H1 (cell line): ENCODE measurements around the gene C11orf71. TPM values are rescaled to one million over a fixed set of nuclear protein-coding genes. Genes with fewer than 3 reads are reported as not detected.

ENCODE experiments used
- CTCF ChIA-PET: fragments of 300-600 bp; sonication (Branson Sonifier 250); formaldehyde crosslinking; loops from one replicate; lab custom pipeline; 2021; ENCODE audit not compliant: partially characterized antibody; lab: Charles Lee
- POLR2A ChIA-PET: fragments of 300-600 bp; sonication (Branson Sonifier 250); formaldehyde crosslinking; loops from one replicate; lab custom pipeline; 2021; ENCODE audit warnings: inconsistent platforms; ENCODE audit not compliant: partially characterized antibody; lab: Charles Lee
- DNase-seq, 2 experiments: peaks; one replicate each; pipeline versions ENCODE4 v3.0.0 to v3.0.0-alpha.2; 2010 to 2022; ENCODE audit warnings: low spot score in 2 of 2, low read depth in 1 of 2, mixed read lengths in 1 of 2
- FAIRE-seq: peaks from 2 replicates; lab custom pipeline; 2011; peaks lifted over from hg19 to GRCh38; lab: Jason Lieb, UNC
- H2AFZ ChIP-seq: 2 replicates; pipeline ENCODE4 v1.8.1; 2012; ENCODE audit warnings: low read length, inconsistent platforms
- H2AK5ac ChIP-seq: 2 replicates; pipeline ENCODE4 v1.6.1; 2013; ENCODE audit warnings: low read depth, low read length
- H2BK120ac ChIP-seq: replicated peaks from 2 replicates; pipeline ENCODE3; 2013; ENCODE audit warnings: low read depth, low read length, inconsistent platforms
- H2BK12ac ChIP-seq: 2 replicates; pipeline ENCODE4 v1.6.1; 2013; ENCODE audit warnings: low read depth, low read length
- H2BK15ac ChIP-seq: 2 replicates; pipeline ENCODE4 v1.6.1; 2013; ENCODE audit warnings: low read length
- H2BK20ac ChIP-seq: 2 replicates; pipeline ENCODE4 v1.6.1; 2013; ENCODE audit warnings: low read length
- H2BK5ac ChIP-seq: 2 replicates; pipeline ENCODE4 v1.6.1; 2013; ENCODE audit warnings: low read depth, low read length
- H3K14ac ChIP-seq: 2 replicates; pipeline ENCODE4 v1.6.1; 2013; ENCODE audit warnings: inconsistent platforms; ENCODE audit not compliant: insufficient read length
- H3K18ac ChIP-seq: 2 replicates; pipeline ENCODE4 v1.6.1; 2013; ENCODE audit warnings: low read length; ENCODE audit errors: extremely low read depth
- H3K23ac ChIP-seq: 2 replicates; pipeline ENCODE4 v1.6.1; 2013; ENCODE audit warnings: inconsistent platforms; ENCODE audit not compliant: insufficient read length
- H3K23me2 ChIP-seq: 2 replicates; pipeline ENCODE4 v1.6.1; 2013; ENCODE audit warnings: low read depth, low read length
- H3K27ac ChIP-seq: 2 replicates; pipeline ENCODE4 v1.6.1; 2011; ENCODE audit warnings: low read depth, low read length, inconsistent platforms
- H3K27me3 ChIP-seq, 4 experiments: replicated peaks in 1 of 4; 1 replicate in 1 of 4; 2 replicates in 3 of 4; pipeline versions ENCODE4 v1.6.1 to v1.8.1; 2011 to 2013; ENCODE audit warnings: low read length in 3 of 4, mild to moderate bottlenecking in 3 of 4, inconsistent platforms in 2 of 4, mixed read lengths in 2 of 4, moderate library complexity in 1 of 4; ENCODE audit not compliant: control insufficient read depth in 3 of 4, insufficient read depth in 3 of 4; ENCODE audit errors: extremely low read depth in 1 of 4
- H3K36me3 ChIP-seq, 4 experiments: 2 replicates each; pipeline versions ENCODE4 v1.6.1 to v1.8.1; 2011 to 2013; ENCODE audit warnings: mild to moderate bottlenecking in 4 of 4, low read length in 3 of 4, moderate library complexity in 2 of 4, control low read depth in 1 of 4, inconsistent platforms in 1 of 4; ENCODE audit not compliant: insufficient read depth in 4 of 4, control insufficient read depth in 2 of 4
- H3K4ac ChIP-seq: replicated peaks from 2 replicates; pipeline ENCODE3; 2013; ENCODE audit warnings: low read length, low read depth, mixed read lengths, inconsistent platforms; ENCODE audit not compliant: insufficient read length
- H3K4me1 ChIP-seq, 4 experiments: replicated peaks in 1 of 4; 1 replicate in 1 of 4; 2 replicates in 3 of 4; pipeline versions ENCODE4 v1.6.1 to v1.8.1; 2011 to 2013; ENCODE audit warnings: low read length in 3 of 4, inconsistent platforms in 2 of 4, mixed read lengths in 1 of 4; ENCODE audit not compliant: insufficient read depth in 4 of 4, control insufficient read depth in 3 of 4
- H3K4me2 ChIP-seq, 2 experiments: 2 replicates each; pipeline versions ENCODE4 v1.6.1 to v1.8.1; 2011 to 2013; ENCODE audit warnings: low read depth in 2 of 2, low read length in 2 of 2, control low read depth in 1 of 2, inconsistent platforms in 1 of 2, mild to moderate bottlenecking in 1 of 2; ENCODE audit not compliant: insufficient read depth in 1 of 2
- H3K4me3 ChIP-seq, 4 experiments: fragments of 200-600, 300-600 bp in 1 of 4; sonication (generic), shearing (Covaris generic), sonication (Bioruptor Twin) in 1 of 4; 2 replicates each; pipeline versions ENCODE4 v1.5.1 to v1.8.1; 2011 to 2016; ENCODE audit warnings: low read length in 4 of 4, low read depth in 3 of 4, control low read depth in 2 of 4, inconsistent platforms in 2 of 4, mild to moderate bottlenecking in 2 of 4, mixed read lengths in 1 of 4, moderate library complexity in 1 of 4; ENCODE audit not compliant: insufficient read depth in 2 of 4; ENCODE audit errors: extremely low read depth in 1 of 4
- H3K56ac ChIP-seq: replicated peaks from 2 replicates; pipeline ENCODE3; 2013; ENCODE audit warnings: low read depth, mild to moderate bottlenecking, mixed read lengths, low read length, inconsistent platforms; ENCODE audit not compliant: insufficient read length
- H3K79me1 ChIP-seq: 2 replicates; pipeline ENCODE4 v1.6.1; 2013; ENCODE audit warnings: low read depth, low read length, control low read depth
- H3K79me2 ChIP-seq, 2 experiments: 2 replicates each; pipeline versions ENCODE4 v1.6.1 to v1.8.1; 2012 to 2013; ENCODE audit warnings: low read length in 2 of 2, mild to moderate bottlenecking in 2 of 2, inconsistent platforms in 1 of 2; ENCODE audit not compliant: insufficient read depth in 2 of 2, control insufficient read depth in 1 of 2
- H3K9ac ChIP-seq, 4 experiments: replicated peaks in 1 of 4; 1 replicate in 1 of 4; 2 replicates in 3 of 4; pipeline versions ENCODE4 v1.6.1 to v1.8.1; 2011 to 2013; ENCODE audit warnings: low read depth in 3 of 4, low read length in 3 of 4, control low read depth in 2 of 4, mild to moderate bottlenecking in 2 of 4, moderate library complexity in 2 of 4, inconsistent platforms in 1 of 4; ENCODE audit errors: extremely low read depth in 1 of 4
- H3K9me3 ChIP-seq, 2 experiments: 2 replicates each; pipeline versions ENCODE4 v1.6.1 to v1.8.1; 2012 to 2013; ENCODE audit warnings: mild to moderate bottlenecking in 2 of 2, moderate library complexity in 2 of 2, control low read depth in 1 of 2, inconsistent platforms in 1 of 2, low read depth in 1 of 2, low read length in 1 of 2, mixed read lengths in 1 of 2; ENCODE audit not compliant: insufficient read depth in 2 of 2
- H4K20me1 ChIP-seq, 2 experiments: replicated peaks in 1 of 2; 2 replicates each; pipeline versions ENCODE3 to v1.8.1; 2011 to 2013; ENCODE audit warnings: inconsistent platforms in 2 of 2, low read length in 2 of 2, mild to moderate bottlenecking in 1 of 2; ENCODE audit not compliant: insufficient read depth in 2 of 2, control insufficient read depth in 1 of 2
- H4K5ac ChIP-seq: 2 replicates; pipeline ENCODE4 v1.6.1; 2013; ENCODE audit warnings: low read length, low read depth, mixed read lengths, inconsistent platforms; ENCODE audit not compliant: insufficient read length
- H4K8ac ChIP-seq: 2 replicates; pipeline ENCODE4 v1.8.0; 2013; ENCODE audit warnings: mild to moderate bottlenecking, moderate library complexity, low read length, inconsistent platforms; ENCODE audit not compliant: insufficient read depth; ENCODE audit errors: extremely low read depth
- H4K91ac ChIP-seq: replicated peaks from 2 replicates; pipeline ENCODE3; 2013; ENCODE audit warnings: low read length, mixed read lengths, inconsistent platforms; ENCODE audit not compliant: insufficient read length
- ASH2L ChIP-seq: fragments of 200-600, 300-600 bp; sonication (generic); IDR thresholded peaks from one replicate; pipeline ENCODE4 v1.7.1; 2017; ENCODE audit warnings: low read length
- EP300 ChIP-seq, 2 experiments: IDR thresholded peaks; 1 replicate in 1 of 2; 2 replicates in 1 of 2; pipeline ENCODE4 v1.6.1; 2011 to 2012; ENCODE audit warnings: low read depth in 2 of 2, low read length in 2 of 2, mild to moderate bottlenecking in 2 of 2, borderline replicate concordance in 1 of 2, inconsistent platforms in 1 of 2, moderate library complexity in 1 of 2
- KDM5A ChIP-seq: fragments of 200-600 bp; IDR thresholded peaks from 2 replicates; pipeline ENCODE4 v1.7.1; 2012; ENCODE audit warnings: mild to moderate bottlenecking, low read length, inconsistent platforms, mixed read lengths
- POLR2AphosphoS5 ChIP-seq: IDR thresholded peaks from 2 replicates; pipeline ENCODE4 v1.6.1; 2011; ENCODE audit warnings: low read depth, low read length
- TBP ChIP-seq: IDR thresholded peaks from 2 replicates; pipeline ENCODE4 v1.6.1; 2011; ENCODE audit warnings: low read depth, low read length, improper control_type of control experiment
- WGBS, 2 experiments: shearing (Covaris generic) in 1 of 2; methylation state at CpG; one replicate each; pipeline versions ENCODE4 v1.1.6 to v1.1.7; 2013 to 2015; ENCODE audit warnings: low lambda C conversion rate in 2 of 2, mixed read lengths in 2 of 2, inconsistent platforms in 1 of 2, low coverage in 1 of 2, missing lambda C conversion rate in 1 of 2; ENCODE audit not compliant: insufficient replicate concordance in 2 of 2, insufficient coverage in 1 of 2, insufficient read length in 1 of 2; ENCODE audit errors: extremely low coverage in 1 of 2, missing lambda C conversion rate in 1 of 2; 5-methylcytosine and 5-hydroxymethylcytosine counted together
- polyA plus RNA-seq, 7 experiments: library from polyadenylated mRNA; depleted of rRNA in 3 of 7; stranded (reverse) in 5 of 7; unstranded in 2 of 7; fragments of >200 nt in 5 of 7; fragments of 200-250 nt in 2 of 7; gene quantifications; 1 replicate in 5 of 7; 2 replicates in 1 of 7; 4 replicates in 1 of 7; pipeline versions ENCODE4 v1.2.1 to v1.2.3, GENCODE V29; 2011 to 2013; ENCODE audit warnings: missing spikeins in 2 of 7, mixed read lengths in 2 of 7
- total RNA-seq: library from RNA; stranded (reverse); fragmentation: NEBNext Ultra II Directional; extraction: Animal tissue kit (Norgen Biotek cat#: 25700); gene quantifications from 2 replicates; pipeline ENCODE4 v1.2.1, GENCODE V29; 2021
- TF ChIP-seq, protein P1 (sequence below), 3 experiments: IDR thresholded peaks; 1 replicate in 2 of 3; 2 replicates in 1 of 3; pipeline versions ENCODE4 v1.5.1 to v1.6.1; 2011; ENCODE audit warnings: low read length in 3 of 3, mild to moderate bottlenecking in 3 of 3, inconsistent platforms in 2 of 3, low read depth in 1 of 3, moderate library complexity in 1 of 3; ENCODE audit not compliant: insufficient read depth in 1 of 3; ENCODE audit errors: control extremely low read depth in 1 of 3

Gene C11orf71
- total and polyA plus RNA-seq, 2 of the 8 experiments (the other 6 are each of a cell fraction or from before 2014, with no cell fraction given): 5.4 to 8.7 TPM

DNA sequence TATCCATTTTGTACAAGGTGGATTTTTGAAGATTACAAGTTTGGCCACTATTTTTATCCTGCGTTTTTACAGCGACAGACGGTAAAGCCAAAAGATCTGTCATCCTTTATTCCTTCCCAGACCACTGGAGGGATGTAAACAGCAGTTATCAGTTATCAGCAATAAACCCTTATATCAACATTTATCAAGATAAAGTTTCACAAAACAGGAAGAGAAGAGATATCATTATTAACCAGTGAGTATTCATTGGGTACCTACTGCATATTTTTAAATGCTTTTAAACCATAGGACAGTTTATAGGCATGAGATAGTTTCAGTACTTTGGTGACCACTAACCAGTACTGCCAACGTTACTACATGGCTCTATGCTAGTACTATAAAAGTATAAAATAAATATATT is 33.1 kb upstream of the C11orf71 start:
- 81% methylated on average over 4 of the region's 4 CpGs; no CpG with 5 or more reads in 1 of the 2 experiments for WGBS, 2 experiments
- no peak for FAIRE-seq

More for the DNA sequence above, 33.1 kb upstream of the C11orf71 start:
- Histone ChIP-seq H3K14ac (no peak overlapping the region), H2BK5ac (no peak overlapping the region), H3K27me3 (no peaks in the 10 kb centered on the region), H3K79me1 (no peaks in the 10 kb centered on the region), H3K36me3 (no peaks in the 10 kb centered on the region), H3K27ac (no peak overlapping the region), H3K4me2 (no peak overlapping the region), H4K20me1 (no peaks in the 10 kb centered on the region), H4K5ac (no peak overlapping the region), H2BK15ac (no peak overlapping the region), H3K18ac (no peak overlapping the region), H3K79me2 (no peaks in the 10 kb centered on the region), H4K91ac (no peak overlapping the region), H2BK12ac (no peak overlapping the region), H3K9ac (no peak overlapping the region), H3K4ac (no peak overlapping the region), H2AK5ac (no peak overlapping the region), H3K23ac (no peak overlapping the region), H3K4me3 (no peak overlapping the region), H2AFZ (no peak overlapping the region), H3K9me3 (no peaks in the 10 kb centered on the region), H3K56ac (no peak overlapping the region), H4K8ac (no peak overlapping the region), H2BK20ac (no peak overlapping the region), H2BK120ac (no peak overlapping the region), H3K4me1 (peaks cover 0 to 8% (median 3%) of the 10 kb centered on the region in 4 experiments; a peak in 3 of 7 replicates), H3K23me2 (no peaks in the 10 kb centered on the region)
- TF ChIP-seq POLR2AphosphoS5: no peak
- TF ChIP-seq EP300 (IDR thresholded peaks at IDR 0.05; ENCODE audit: borderline replicate concordance in 1 of 2, low read depth in 2 of 2, low read length in 2 of 2): no peak
- TF ChIP-seq, protein P1, sequence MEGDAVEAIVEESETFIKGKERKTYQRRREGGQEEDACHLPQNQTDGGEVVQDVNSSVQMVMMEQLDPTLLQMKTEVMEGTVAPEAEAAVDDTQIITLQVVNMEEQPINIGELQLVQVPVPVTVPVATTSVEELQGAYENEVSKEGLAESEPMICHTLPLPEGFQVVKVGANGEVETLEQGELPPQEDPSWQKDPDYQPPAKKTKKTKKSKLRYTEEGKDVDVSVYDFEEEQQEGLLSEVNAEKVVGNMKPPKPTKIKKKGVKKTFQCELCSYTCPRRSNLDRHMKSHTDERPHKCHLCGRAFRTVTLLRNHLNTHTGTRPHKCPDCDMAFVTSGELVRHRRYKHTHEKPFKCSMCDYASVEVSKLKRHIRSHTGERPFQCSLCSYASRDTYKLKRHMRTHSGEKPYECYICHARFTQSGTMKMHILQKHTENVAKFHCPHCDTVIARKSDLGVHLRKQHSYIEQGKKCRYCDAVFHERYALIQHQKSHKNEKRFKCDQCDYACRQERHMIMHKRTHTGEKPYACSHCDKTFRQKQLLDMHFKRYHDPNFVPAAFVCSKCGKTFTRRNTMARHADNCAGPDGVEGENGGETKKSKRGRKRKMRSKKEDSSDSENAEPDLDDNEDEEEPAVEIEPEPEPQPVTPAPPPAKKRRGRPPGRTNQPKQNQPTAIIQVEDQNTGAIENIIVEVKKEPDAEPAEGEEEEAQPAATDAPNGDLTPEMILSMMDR (IDR thresholded peaks at IDR 0.05; ENCODE audit: control extremely low read depth in 1 of 3, insufficient read depth in 1 of 3, low read depth in 1 of 3, low read length in 3 of 3): no peak
- TF ChIP-seq KDM5A: no peak
- no peak for TF ChIP-seq ASH2L
- TF ChIP-seq TBP: no peak
- ChIA-PET CTCF (no interaction called here), POLR2A (no interaction called here)
- DNase-seq: no peak
